GM19438 (cell line): ENCODE measurements around the gene CTPS1.

Experiments
- ATAC-seq: cut with Tn5 transposase; IDR thresholded peaks from one replicate; pipeline ENCODE4 v1.9.1; 2021; ENCODE audit warnings: low read depth; ENCODE audit not compliant: unreplicated experiment

CTPS1 gene

GRCh38 chr1:40988280-40988679, 8.8 kb downstream of the CTPS1 start:
- no peak for ATAC-seq

- no peak for ATAC-seq
These were observed 9.6 kb downstream of the CTPS1 start for GRCh38 chr1:40989066-40989465.

- ATAC-seq = no peak
These were observed 17.6 kb downstream of the CTPS1 start for GRCh38 chr1:40997096-40997495.

GRCh38 chr1:40998668-40999067, 19.2 kb downstream of the CTPS1 start:
- no peak for ATAC-seq

GRCh38 chr1:41003127-41003639, 23.7 kb downstream of the CTPS1 start:
- ATAC-seq = no peak

- ATAC-seq = peak; percentile 99
These were observed 24.2 kb downstream of the CTPS1 start for GRCh38 chr1:41003640-41004220.

- ATAC-seq = no peak
These were observed 26.4 kb downstream of the CTPS1 start for GRCh38 chr1:41005876-41006275.

GRCh38 chr1:41006942-41007865, 27.7 kb downstream of the CTPS1 start:
- ATAC-seq = no peak

- ATAC-seq = no peak
These were observed 30.0 kb downstream of the CTPS1 start for GRCh38 chr1:41009466-41009865.

GRCh38 chr1:41010345-41010744, 30.8 kb downstream of the CTPS1 start:
- ATAC-seq = no peak

- no peak for ATAC-seq
These were observed 33.5 kb downstream of the CTPS1 start for GRCh38 chr1:41013024-41013423.

- no peak for ATAC-seq
These were observed 34.3 kb downstream of the CTPS1 start for GRCh38 chr1:41013796-41014195.

- ATAC-seq = no peak
These were observed 35.4 kb downstream of the CTPS1 start for GRCh38 chr1:41014871-41015270.

- ATAC-seq = no peak
These were observed 35.9 kb downstream of the CTPS1 start for GRCh38 chr1:41015281-41015896.

GRCh38 chr1:41015897-41016470, 36.5 kb downstream of the CTPS1 start:
- no peak for ATAC-seq

GRCh38 chr1:41017141-41018017, 37.9 kb downstream of the CTPS1 start:
- no peak for ATAC-seq

- no peak for ATAC-seq
These were observed 38.5 kb downstream of the CTPS1 start for GRCh38 chr1:41018018-41018410.

- no peak for ATAC-seq
These were observed 39.9 kb downstream of the CTPS1 start for GRCh38 chr1:41019353-41019745.

GRCh38 chr1:41020109-41020576, 40.6 kb downstream of the CTPS1 start:
- no peak for ATAC-seq

- ATAC-seq = no peak
These were observed 41.2 kb downstream of the CTPS1 start for GRCh38 chr1:41020654-41021053.
